Measurements from ENCODE around the gene PRUNE1.

GRCh38 chr1:150973836-150974579, 34.2 kb upstream of the PRUNE1 start:
- no peak for TF ChIP-seq CTCF (IDR thresholded peaks at IDR 0.05; ENCODE audit: insufficient read depth, low read length, poor library complexity, severe bottlenecking)
- TF ChIP-seq EZH2phosphoT487 (conservative IDR thresholded peaks at IDR 0.05; ENCODE audit: low read length): no peak

Data from SU-DHL-6 (cell line).